IMR-90 (cell line): ENCODE data around the gene SLC9A1. TPM values are rescaled to one million over a fixed set of nuclear protein-coding genes. Genes with fewer than 3 reads are reported as not detected.

Experiments
- ATAC-seq: fragments of 200-7000 bp; cut with Tn5 transposase; 2 replicates; pipeline ENCODE4 v1.9.1; 2020; ENCODE audit warnings: low read depth, mild to moderate bottlenecking, moderate library complexity
- BruUV-seq: library from RNA; stranded (reverse); fragments of 400-500 nt; replicated peaks from 2 replicates; lab custom pipeline; 2021; lab: Mats Ljungman, UMichigan
- CTCF ChIA-PET: fragments of 300-600 bp; formaldehyde crosslinking; extraction: SDS; loops from one replicate; lab custom pipeline; 2021; ENCODE audit warnings: antibody characterized with exemption; lab: Yijun Ruan, JAX
- POLR2A ChIA-PET: fragments of 300-600 bp; sonication (Branson Sonifier 250); formaldehyde crosslinking; loops from one replicate; lab custom pipeline; 2022; ENCODE audit warnings: antibody characterized with exemption; ENCODE audit not compliant: unreplicated experiment; lab: Charles Lee
- DNase-seq: peaks from one replicate; pipeline ENCODE4 v3.0.0; 2013
- H2AFZ ChIP-seq: replicated peaks from 2 replicates; pipeline ENCODE3; 2013; ENCODE audit warnings: low read length, mild to moderate bottlenecking; ENCODE audit not compliant: poor library complexity
- H2AK5ac ChIP-seq: 2 replicates; pipeline ENCODE4 v1.6.1; 2013; ENCODE audit warnings: low read depth, low read length, inconsistent platforms
- H2AK9ac ChIP-seq: replicated peaks from 2 replicates; pipeline ENCODE3; 2013; ENCODE audit warnings: mild to moderate bottlenecking, low read depth, low read length, moderate library complexity; ENCODE audit not compliant: poor library complexity
- H2BK120ac ChIP-seq: 2 replicates; pipeline ENCODE4 v1.6.1; 2013; ENCODE audit warnings: low read depth, low read length, inconsistent platforms
- H2BK15ac ChIP-seq: 3 replicates; pipeline ENCODE4 v1.6.1; 2013; ENCODE audit warnings: low read depth, low read length, inconsistent platforms
- H2BK20ac ChIP-seq: 2 replicates; pipeline ENCODE4 v1.6.1; 2013; ENCODE audit warnings: low read depth, mild to moderate bottlenecking, inconsistent platforms, low read length, moderate library complexity
- H2BK5ac ChIP-seq: 2 replicates; pipeline ENCODE4 v1.6.1; 2013; ENCODE audit warnings: mild to moderate bottlenecking, low read depth, low read length, inconsistent platforms; ENCODE audit not compliant: poor library complexity, severe bottlenecking
- H3K14ac ChIP-seq: replicated peaks from 2 replicates; pipeline ENCODE4 v1.6.1; 2013; ENCODE audit warnings: low read depth, low read length, inconsistent platforms
- H3K18ac ChIP-seq: 2 replicates; pipeline ENCODE4 v1.6.1; 2013; ENCODE audit warnings: low read depth, low read length, control low read depth
- H3K23ac ChIP-seq: 2 replicates; pipeline ENCODE4 v1.6.1; 2013; ENCODE audit warnings: low read depth, low read length, inconsistent platforms
- H3K27ac ChIP-seq: 2 replicates; pipeline ENCODE4 v1.5.1; 2013; ENCODE audit warnings: mild to moderate bottlenecking, control low read depth, low read length; ENCODE audit not compliant: insufficient read depth
- H3K27me3 ChIP-seq: 2 replicates; pipeline ENCODE4 v1.6.1; 2013; ENCODE audit warnings: low read length; ENCODE audit not compliant: control insufficient read depth, insufficient read depth
- H3K36me3 ChIP-seq: 2 replicates; pipeline ENCODE4 v1.6.1; 2013; ENCODE audit warnings: low read length, mixed read lengths; ENCODE audit not compliant: control insufficient read depth, insufficient read depth
- H3K4ac ChIP-seq: 2 replicates; pipeline ENCODE4 v1.6.1; 2013; ENCODE audit warnings: low read depth, low read length, inconsistent platforms
- H3K4me1 ChIP-seq: 2 replicates; pipeline ENCODE4 v1.6.1; 2013; ENCODE audit warnings: low read length, mixed read lengths; ENCODE audit not compliant: control insufficient read depth, insufficient read depth
- H3K4me2 ChIP-seq: 2 replicates; pipeline ENCODE4 v1.6.1; 2013; ENCODE audit warnings: low read depth, mild to moderate bottlenecking, control low read depth, low read length, moderate library complexity
- H3K4me3 ChIP-seq: 2 replicates; pipeline ENCODE4 v1.5.1; 2013; ENCODE audit warnings: low read depth, mild to moderate bottlenecking, control low read depth, low read length, moderate library complexity; ENCODE audit not compliant: insufficient read depth
- H3K56ac ChIP-seq: 2 replicates; pipeline ENCODE4 v1.6.1; 2013; ENCODE audit warnings: low read length, inconsistent platforms; ENCODE audit not compliant: insufficient read depth; ENCODE audit errors: extremely low read depth
- H3K79me1 ChIP-seq, 2 experiments: 2 replicates each; pipeline ENCODE4 v1.6.1; 2013; ENCODE audit warnings: low read length in 2 of 2, inconsistent platforms in 1 of 2, low read depth in 1 of 2
- H3K9ac ChIP-seq: 2 replicates; pipeline ENCODE4 v1.6.1; 2013; ENCODE audit warnings: low read depth, low read length, control low read depth
- H3K9me1 ChIP-seq: 2 replicates; pipeline ENCODE4 v1.6.1; 2013; ENCODE audit warnings: low read length, inconsistent platforms; ENCODE audit not compliant: insufficient read depth
- H3K9me3 ChIP-seq: 2 replicates; pipeline ENCODE4 v1.6.1; 2013; ENCODE audit warnings: low read length; ENCODE audit not compliant: control insufficient read depth, insufficient read depth
- H4K20me1 ChIP-seq: 2 replicates; pipeline ENCODE4 v1.6.1; 2013; ENCODE audit warnings: low read length, inconsistent platforms; ENCODE audit not compliant: insufficient read depth
- H4K5ac ChIP-seq: 2 replicates; pipeline ENCODE4 v1.6.1; 2013; ENCODE audit warnings: mild to moderate bottlenecking, low read depth, low read length, control low read depth
- H4K8ac ChIP-seq, 2 experiments: 2 replicates each; pipeline ENCODE4 v1.6.1; 2013; ENCODE audit warnings: low read depth in 2 of 2, low read length in 2 of 2, control low read depth in 1 of 2, inconsistent platforms in 1 of 2
- H4K91ac ChIP-seq: 2 replicates; pipeline ENCODE4 v1.6.1; 2013; ENCODE audit warnings: low read depth, low read length, inconsistent platforms; ENCODE audit not compliant: insufficient read depth
- BHLHE40 ChIP-seq: fragments of 150-350 bp; IDR thresholded peaks from 2 replicates; pipeline ENCODE4 v1.6.1; 2016; ENCODE audit warnings: mild to moderate bottlenecking, low read depth, low read length
- CEBPB ChIP-seq: IDR thresholded peaks from 2 replicates; pipeline ENCODE4 v1.6.1; 2012; ENCODE audit warnings: low read depth, low read length, improper control_type of control experiment
- CHD1 ChIP-seq: IDR thresholded peaks from 2 replicates; pipeline ENCODE4 v1.6.1; 2012; ENCODE audit warnings: low read depth, low read length, improper control_type of control experiment
- CTCF ChIP-seq: conservative IDR thresholded peaks from 2 replicates; pipeline ENCODE4 v1.5.1; 2012; ENCODE audit warnings: mild to moderate bottlenecking, low read depth, low read length, improper control_type of control experiment
- FOS ChIP-seq: fragments of 150-350 bp; IDR thresholded peaks from 2 replicates; pipeline ENCODE4 v1.6.1; 2016; ENCODE audit warnings: low read depth, low read length
- MAFK ChIP-seq: IDR thresholded peaks from 2 replicates; pipeline ENCODE4 v1.6.1; 2012; ENCODE audit warnings: low read depth, low read length, improper control_type of control experiment
- MAZ ChIP-seq: IDR thresholded peaks from 2 replicates; pipeline ENCODE4 v1.6.1; 2012; ENCODE audit warnings: low read depth, mild to moderate bottlenecking, low read length, improper control_type of control experiment, moderate library complexity, borderline replicate concordance
- MXI1 ChIP-seq: IDR thresholded peaks from 2 replicates; pipeline ENCODE4 v1.6.1; 2012; ENCODE audit warnings: low read depth, mild to moderate bottlenecking, low read length, moderate library complexity, borderline replicate concordance
- NFE2L2 ChIP-seq: fragments of 150-350 bp; IDR thresholded peaks from 2 replicates; pipeline ENCODE4 v1.6.1; 2016; ENCODE audit warnings: low read depth, mild to moderate bottlenecking, low read length
- POLR2A ChIP-seq: IDR thresholded peaks from 2 replicates; pipeline ENCODE4 v1.6.1; 2012; ENCODE audit warnings: mild to moderate bottlenecking, low read depth, low read length
- RAD21 ChIP-seq: IDR thresholded peaks from 2 replicates; pipeline ENCODE4 v1.6.1; 2012; ENCODE audit warnings: low read length, improper control_type of control experiment
- RCOR1 ChIP-seq: IDR thresholded peaks from 2 replicates; pipeline ENCODE4 v1.6.1; 2012; ENCODE audit warnings: mild to moderate bottlenecking, low read length, improper control_type of control experiment; ENCODE audit not compliant: insufficient replicate concordance
- RFX5 ChIP-seq: IDR thresholded peaks from 2 replicates; pipeline ENCODE4 v1.8.0; 2012; ENCODE audit warnings: low read depth, mild to moderate bottlenecking, low read length, moderate library complexity
- SMC3 ChIP-seq: fragments of 150-350 bp; IDR thresholded peaks from 2 replicates; pipeline ENCODE4 v1.6.1; 2016; ENCODE audit warnings: low read depth, mild to moderate bottlenecking, antibody characterized with exemption, low read length, moderate library complexity
- WGBS, 2 experiments: methylation state at CpG; one replicate each; pipeline versions ENCODE4 v1.1.5 to v1.1.7; 2013; ENCODE audit warnings: missing lambda C conversion rate in 2 of 2; ENCODE audit not compliant: insufficient read length in 1 of 2; ENCODE audit errors: extremely low coverage in 2 of 2; 5-methylcytosine and 5-hydroxymethylcytosine counted together
- dilution Hi-C: fragments of 300-500 bp; cut with HindIII; formaldehyde crosslinking; loops from one replicate; pipeline ENCODE4 v1.14.3; 2018; ENCODE audit warnings: low sequenced_read_pairs; ENCODE audit not compliant: unreplicated experiment
- in situ Hi-C: fragments of 300-500 bp; cut with MboI; formaldehyde crosslinking; loops from 3 replicates; pipeline ENCODE4 v1.14.3; 2019; ENCODE audit warnings: low sequenced_read_pairs, inconsistent platforms, mixed read lengths
- intact Hi-C: fragments of 100-400 bp; cut with micrococcal nuclease; formaldehyde crosslinking; loops from 2 replicates; pipeline ENCODE4 v1.10.0; 2022
- polyA plus RNA-seq, 3 experiments: library from polyadenylated mRNA; depleted of rRNA; stranded (reverse); fragments of >200 nt; gene quantifications; 2 replicates each; pipeline ENCODE4 v1.2.3, GENCODE V29; 2012; ENCODE audit warnings: low replicate concordance in 1 of 3
- total RNA-seq: library from RNA; depleted of rRNA; stranded (reverse); fragments of >200 nt; gene quantifications from 2 replicates; pipeline ENCODE4 v1.2.3, GENCODE V29; 2012
- TF ChIP-seq, protein P1 (sequence below): fragments of 150-350 bp; IDR thresholded peaks from 2 replicates; pipeline ENCODE4 v1.6.1; 2016; ENCODE audit warnings: low read depth, mild to moderate bottlenecking, low read length, moderate library complexity, borderline replicate concordance
- TF ChIP-seq, protein P2 (sequence below): fragments of 150-350 bp; IDR thresholded peaks from 2 replicates; pipeline ENCODE4 v1.6.1; 2017; ENCODE audit warnings: mild to moderate bottlenecking, antibody characterized with exemption, low read length, low read depth

SLC9A1 gene
- total and polyA plus RNA-seq, 2 of the 4 experiments (the other 2 are of a cell fraction) = 2.0 to 21.2 TPM

DNA sequence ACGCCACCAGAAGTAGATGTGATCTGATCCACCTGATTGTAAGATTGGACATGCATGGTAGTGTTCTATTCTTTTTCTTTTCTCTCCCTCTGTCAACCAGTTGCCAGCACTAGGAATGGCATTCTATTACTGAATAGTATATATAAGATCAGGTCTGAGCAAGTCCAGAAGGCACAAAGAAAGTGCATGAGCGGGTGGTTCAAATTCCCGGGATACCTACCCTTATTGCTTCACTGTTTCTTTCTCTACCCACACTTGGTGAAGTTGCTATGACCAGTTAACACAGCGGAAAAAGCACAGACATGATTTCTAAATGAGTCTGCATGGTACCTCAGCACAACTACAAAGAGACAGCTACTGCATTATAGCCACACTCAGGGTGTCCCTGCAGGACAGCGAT, 64.0 kb downstream of the SLC9A1 start:
- Histone ChIP-seq H3K14ac (no peak overlapping the region), H4K8ac (no peak overlapping the region), H3K9me1 (peaks cover 6% of the 10 kb centered on the region; the same call in 1 of the 2 replicates), H2BK5ac (no peak overlapping the region), H4K20me1 (no peaks in the 10 kb centered on the region), H4K5ac (no peak overlapping the region), H4K91ac (no peak overlapping the region), H3K79me1 (no peaks in the 10 kb centered on the region), H3K23ac (no peak overlapping the region), H3K9ac (no peak overlapping the region), H3K4me1 (no peaks in the 10 kb centered on the region), H3K27me3 (peaks cover 24% of the 10 kb centered on the region), H3K18ac (no peak overlapping the region), H3K36me3 (no peaks in the 10 kb centered on the region), H2BK120ac (no peak overlapping the region), H2AK9ac (no peak overlapping the region), H3K56ac (no peak overlapping the region), H2AK5ac (no peak overlapping the region), H3K4me3 (no peak overlapping the region), H3K4me2 (no peak overlapping the region), H3K9me3 (no peaks in the 10 kb centered on the region), H2BK20ac (no peak overlapping the region), H3K4ac (no peak overlapping the region), H2BK15ac (no peak overlapping the region), H3K27ac (no peak overlapping the region), H2AFZ (no peak overlapping the region)
- ChIA-PET CTCF (interaction anchor here (1.1 kb wide), 1 partner anchor 9 kb away, joined by 4 read pairs; no protein-coding TSS in a partner anchor), POLR2A (no interaction called here)
- WGBS, 2 experiments = 100% methylated on average over 1 of the region's 5 CpGs; no CpG with 5 or more reads in 1 of the 2 experiments
- no peak for TF ChIP-seq RCOR1
- TF ChIP-seq CEBPB = no peak
- TF ChIP-seq, protein P1, sequence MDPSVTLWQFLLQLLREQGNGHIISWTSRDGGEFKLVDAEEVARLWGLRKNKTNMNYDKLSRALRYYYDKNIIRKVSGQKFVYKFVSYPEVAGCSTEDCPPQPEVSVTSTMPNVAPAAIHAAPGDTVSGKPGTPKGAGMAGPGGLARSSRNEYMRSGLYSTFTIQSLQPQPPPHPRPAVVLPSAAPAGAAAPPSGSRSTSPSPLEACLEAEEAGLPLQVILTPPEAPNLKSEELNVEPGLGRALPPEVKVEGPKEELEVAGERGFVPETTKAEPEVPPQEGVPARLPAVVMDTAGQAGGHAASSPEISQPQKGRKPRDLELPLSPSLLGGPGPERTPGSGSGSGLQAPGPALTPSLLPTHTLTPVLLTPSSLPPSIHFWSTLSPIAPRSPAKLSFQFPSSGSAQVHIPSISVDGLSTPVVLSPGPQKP = no peak
- TF ChIP-seq, protein P2, sequence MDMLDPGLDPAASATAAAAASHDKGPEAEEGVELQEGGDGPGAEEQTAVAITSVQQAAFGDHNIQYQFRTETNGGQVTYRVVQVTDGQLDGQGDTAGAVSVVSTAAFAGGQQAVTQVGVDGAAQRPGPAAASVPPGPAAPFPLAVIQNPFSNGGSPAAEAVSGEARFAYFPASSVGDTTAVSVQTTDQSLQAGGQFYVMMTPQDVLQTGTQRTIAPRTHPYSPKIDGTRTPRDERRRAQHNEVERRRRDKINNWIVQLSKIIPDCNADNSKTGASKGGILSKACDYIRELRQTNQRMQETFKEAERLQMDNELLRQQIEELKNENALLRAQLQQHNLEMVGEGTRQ = no peak
- TF ChIP-seq RAD21 = no peak
- no peak for TF ChIP-seq RFX5
- no peak for TF ChIP-seq NFE2L2
- no peak for TF ChIP-seq MAZ
- no peak for TF ChIP-seq BHLHE40
- no peak for TF ChIP-seq CHD1
- no peak for TF ChIP-seq POLR2A
- no peak for TF ChIP-seq FOS
- no peak for TF ChIP-seq CTCF
- TF ChIP-seq MAFK = no peak
- no peak for TF ChIP-seq MXI1
- TF ChIP-seq SMC3 = no peak
- ATAC-seq (no peak), DNase-seq (no peak)
- intact Hi-C loops (no loop called here), in situ Hi-C loops (no loop called here), dilution Hi-C loops (no loop called here)
- no TSS peak for BruUV-seq
